CD14-positive monocyte (primary cell): ENCODE results near the gene GALNS. TPM values are rescaled to one million over a fixed set of nuclear protein-coding genes. Genes with fewer than 3 reads are reported as not detected.

Experiments used
- DNase-seq, 3 donors: peaks; one replicate each; pipeline ENCODE4 v3.0.0-alpha.2; 2011 to 2022
- H2AFZ ChIP-seq: 2 replicates; pipeline ENCODE4 v1.6.0; 2012; ENCODE audit warnings: mild to moderate bottlenecking, low read depth, low read length, inconsistent platforms; ENCODE audit not compliant: insufficient read depth, poor library complexity, severe bottlenecking
- H3K27ac ChIP-seq, 2 donors: 1 replicate in 1 of 2; 2 replicates in 1 of 2; pipeline ENCODE4 v1.5.1; 2012 to 2013; ENCODE audit warnings: low read length in 2 of 2, control low read depth in 1 of 2, inconsistent platforms in 1 of 2, low read depth in 1 of 2, mild to moderate bottlenecking in 1 of 2
- H3K27me3 ChIP-seq, 2 donors: one replicate each; pipeline versions ENCODE4 v1.6.0 to v1.6.1; 2011 to 2013; ENCODE audit warnings: low read length in 2 of 2; ENCODE audit not compliant: control insufficient read depth in 2 of 2, insufficient read depth in 2 of 2
- H3K36me3 ChIP-seq, 2 donors: replicated peaks in 1 of 2; 1 replicate in 1 of 2; 2 replicates in 1 of 2; pipeline versions ENCODE4 v1.5.1 to v1.6.1; 2012 to 2013; ENCODE audit warnings: low read length in 2 of 2, control low read depth in 1 of 2, inconsistent platforms in 1 of 2, mild to moderate bottlenecking in 1 of 2; ENCODE audit not compliant: insufficient read depth in 2 of 2, control insufficient read depth in 1 of 2
- H3K4me1 ChIP-seq, 2 donors: 1 replicate in 1 of 2; 2 replicates in 1 of 2; pipeline versions ENCODE4 v1.5.1 to v1.6.1; 2012 to 2013; ENCODE audit warnings: low read length in 2 of 2, control low read depth in 1 of 2, inconsistent platforms in 1 of 2, mild to moderate bottlenecking in 1 of 2, moderate library complexity in 1 of 2; ENCODE audit not compliant: insufficient read depth in 2 of 2, control insufficient read depth in 1 of 2
- H3K4me2 ChIP-seq: replicated peaks from 2 replicates; pipeline ENCODE3; 2012; ENCODE audit warnings: low read length, moderate library complexity, mild to moderate bottlenecking; ENCODE audit not compliant: poor library complexity, severe bottlenecking; ENCODE audit errors: extremely low read depth
- H3K4me3 ChIP-seq, 3 experiments: fragments of 200-600 bp in 1 of 3; sonication (generic) in 1 of 3; replicated peaks in 1 of 3; 1 replicate in 2 of 3; 2 replicates in 1 of 3; pipeline ENCODE4 v1.5.1; 2011 to 2013; ENCODE audit warnings: low read length in 3 of 3, mild to moderate bottlenecking in 3 of 3, control low read depth in 2 of 3, low read depth in 2 of 3, inconsistent platforms in 1 of 3, moderate library complexity in 1 of 3
- H3K79me2 ChIP-seq: 2 replicates; pipeline ENCODE4 v1.6.0; 2012; ENCODE audit warnings: mild to moderate bottlenecking, control low read depth, inconsistent platforms, low read length, moderate library complexity; ENCODE audit not compliant: insufficient read depth
- H3K9ac ChIP-seq: 2 replicates; pipeline ENCODE4 v1.6.0; 2017; ENCODE audit warnings: low read length, mild to moderate bottlenecking; ENCODE audit not compliant: insufficient read depth, poor library complexity, severe bottlenecking
- H3K9me3 ChIP-seq, 2 donors: replicated peaks in 1 of 2; 1 replicate in 1 of 2; 2 replicates in 1 of 2; pipeline versions ENCODE4 v1.5.1 to v1.6.1; 2012 to 2013; ENCODE audit warnings: low read length in 2 of 2, control low read depth in 1 of 2; ENCODE audit not compliant: control insufficient read depth in 1 of 2, insufficient read depth in 1 of 2
- H4K20me1 ChIP-seq: 2 replicates; pipeline ENCODE4 v1.6.0; 2012; ENCODE audit warnings: mild to moderate bottlenecking, low read length, control low read depth, moderate library complexity; ENCODE audit not compliant: insufficient read depth
- H3K27ac Mint-ChIP-seq, 7 donors: one replicate each; pipeline ENCODE4 v1.8.0; 2020; ENCODE audit warnings: mild to moderate bottlenecking in 7 of 7, mixed read lengths in 7 of 7, moderate library complexity in 6 of 7, inconsistent platforms in 2 of 7
- H3K27me3 Mint-ChIP-seq, 3 donors: one replicate each; pipeline ENCODE4 v1.8.0; 2021 to 2022; ENCODE audit warnings: low read depth in 3 of 3, mild to moderate bottlenecking in 3 of 3, mixed read lengths in 3 of 3, moderate library complexity in 3 of 3, inconsistent platforms in 1 of 3
- H3K36me3 Mint-ChIP-seq, 2 donors: one replicate each; pipeline ENCODE4 v1.8.0; 2020; ENCODE audit warnings: mixed read lengths in 2 of 2, inconsistent platforms in 1 of 2, mild to moderate bottlenecking in 1 of 2
- H3K4me1 Mint-ChIP-seq: one replicate; pipeline ENCODE4 v1.8.0; 2020; ENCODE audit warnings: mild to moderate bottlenecking, mixed read lengths
- H3K4me3 Mint-ChIP-seq, 2 donors: one replicate each; pipeline ENCODE4 v1.8.0; 2020; ENCODE audit warnings: mild to moderate bottlenecking in 2 of 2, mixed read lengths in 2 of 2, moderate library complexity in 1 of 2
- H3K9me3 Mint-ChIP-seq, 7 donors: one replicate each; pipeline ENCODE4 v1.8.0; 2020 to 2022; ENCODE audit warnings: mixed read lengths in 7 of 7, mild to moderate bottlenecking in 6 of 7, moderate library complexity in 6 of 7, inconsistent platforms in 2 of 7
- CTCF ChIP-seq: fragments of 200-600 bp; IDR thresholded peaks from one replicate; pipeline ENCODE4 v1.8.0; 2022; ENCODE audit warnings: antibody characterized with exemption, mild to moderate bottlenecking
- WGBS: methylation state at CpG from one replicate; pipeline ENCODE4 v1.1.5; 2013; ENCODE audit warnings: missing lambda C conversion rate; ENCODE audit not compliant: insufficient coverage; 5-methylcytosine and 5-hydroxymethylcytosine counted together
- intact Hi-C, 2 donors: fragments of 100-400 bp; cut with micrococcal nuclease; formaldehyde crosslinking; loops; one replicate each; pipeline versions ENCODE4 v1.15.0 to v1.15.1; 2023
- polyA plus RNA-seq, 3 donors: library from polyadenylated mRNA; depleted of rRNA in 1 of 3; unstranded in 2 of 3; stranded (reverse) in 1 of 3; fragments of 300-500 nt in 2 of 3; fragments of >200 nt in 1 of 3; fragmentation: Illumina TruSeq in 2 of 3; gene quantifications; 1 replicate in 2 of 3; 2 replicates in 1 of 3; pipeline ENCODE4 v1.2.3, GENCODE V29; 2012 to 2021

The GALNS gene
- polyA plus RNA-seq, 3 donors = 20.2 to 34.4 (median 32.2) TPM

- H3K4me3 ChIP-seq = no peak within 1 kb of the TSS
- no peak within 1 kb of the TSS for H3K27ac Mint-ChIP-seq
- no peak within 1 kb of the TSS for H3K4me3 Mint-ChIP-seq
- peaks cover 16 to 19% of the 10 kb centered on the region in 2 donors for H3K36me3 Mint-ChIP-seq
- DNase-seq = no peak
- H3K9ac ChIP-seq = no peak within 1 kb of the TSS
- peaks cover 0 to 5% (median 0%) of the 10 kb centered on the region in 7 donors for H3K9me3 Mint-ChIP-seq
- no peak within 1 kb of the TSS for H2AFZ ChIP-seq
- no peak within 1 kb of the TSS for H3K4me2 ChIP-seq
- peaks cover 13 to 15% of the 10 kb centered on the region in 2 donors for H3K36me3 ChIP-seq
- WGBS = 89% methylated on average over 13 of the region's 20 CpGs
- H3K27me3 ChIP-seq = peaks cover 0 to 14% of the 10 kb centered on the region in 2 donors
- TF ChIP-seq CTCF = no peak
- peaks cover 7% of the 10 kb centered on the region for H3K4me1 Mint-ChIP-seq
- no peaks in the 10 kb centered on the region for H3K9me3 ChIP-seq
- peaks cover 5% of the 10 kb centered on the region for H4K20me1 ChIP-seq
- H3K27ac ChIP-seq = no peak within 1 kb of the TSS
- peaks cover 18 to 28% (median 24%) of the 10 kb centered on the region in 3 donors for H3K27me3 Mint-ChIP-seq
- no peaks in the 10 kb centered on the region for H3K79me2 ChIP-seq
- peaks cover 0 to 7% of the 10 kb centered on the region in 2 donors for H3K4me1 ChIP-seq
- intact Hi-C loops = no loop called here
Measured at GRCh38 chr16:88866151-88866920, 9.6 kb upstream of the GALNS start, which contains the start of gene PABPN1L. Gene PABPN1L, minus strand, starts transcription at chr16:88866660. Its CDS starts 54 bp downstream, at chr16:88866606.

GRCh38 chr16:88865742-88866141, 9.0 kb upstream of the GALNS start:
- H4K20me1 ChIP-seq = peaks cover 5% of the 10 kb centered on the region
- intact Hi-C loops = no loop called here
- no peak for DNase-seq
- peaks cover 0 to 8% of the 10 kb centered on the region in 2 donors for H3K27me3 ChIP-seq
- H3K79me2 ChIP-seq = no peaks in the 10 kb centered on the region
- H3K27ac Mint-ChIP-seq = no peak overlapping the region
- H3K36me3 ChIP-seq = peaks cover 19 to 21% of the 10 kb centered on the region in 2 donors
- H3K9ac ChIP-seq = no peak overlapping the region
- peaks cover 0 to under 1% of the 10 kb centered on the region in 2 donors for H3K4me1 ChIP-seq
- 95% methylated on average over 15 of the region's 15 CpGs for WGBS
- TF ChIP-seq CTCF = no peak
- no peak overlapping the region for H3K4me3 Mint-ChIP-seq
- H3K9me3 ChIP-seq = no peaks in the 10 kb centered on the region
- H3K4me2 ChIP-seq = no peak overlapping the region
- H3K27me3 Mint-ChIP-seq = peaks cover 13 to 23% (median 20%) of the 10 kb centered on the region in 3 donors
- H2AFZ ChIP-seq = no peak overlapping the region
- no peak overlapping the region for H3K4me3 ChIP-seq
- peaks cover 0 to 5% (median 0%) of the 10 kb centered on the region in 7 donors for H3K9me3 Mint-ChIP-seq
- peaks cover 22 to 25% of the 10 kb centered on the region in 2 donors for H3K36me3 Mint-ChIP-seq
- H3K4me1 Mint-ChIP-seq = peaks cover 3% of the 10 kb centered on the region
- no peak overlapping the region for H3K27ac ChIP-seq
